Measurements from ENCODE around the gene FOXJ1. TPM values are rescaled to one million over a fixed set of nuclear protein-coding genes. Genes with fewer than 3 reads are reported as not detected.

FOXJ1 gene
- total RNA-seq, 1 donor from 2014 or later: not detected

- DNase-seq (ENCODE audit: low spot score): no peak
These were observed 20.0 kb upstream of the FOXJ1 start for GRCh38 chr17:76160896-76161528.

GRCh38 chr17:76159157-76159556 lies 18.1 kb upstream of the FOXJ1 start:
- no peak for DNase-seq (ENCODE audit: low spot score)

- DNase-seq (ENCODE audit: low spot score): no peak
These were observed 16.7 kb upstream of the FOXJ1 start for GRCh38 chr17:76157759-76158158.

- no peak for DNase-seq (ENCODE audit: low spot score)
These were observed 15.6 kb upstream of the FOXJ1 start for GRCh38 chr17:76156662-76156991.

GRCh38 chr17:76155988-76156661 lies 15.1 kb upstream of the FOXJ1 start:
- DNase-seq (ENCODE audit: low spot score): no peak

GRCh38 chr17:76154936-76155845 lies 14.1 kb upstream of the FOXJ1 start:
- no peak for DNase-seq (ENCODE audit: low spot score)

GRCh38 chr17:76154292-76154691 lies 13.2 kb upstream of the FOXJ1 start:
- DNase-seq (ENCODE audit: low spot score): no peak

- no peak for DNase-seq (ENCODE audit: low spot score)
These were observed 12.6 kb upstream of the FOXJ1 start for GRCh38 chr17:76153640-76154039.

GRCh38 chr17:76153202-76153601 lies 12.2 kb upstream of the FOXJ1 start:
- no peak for DNase-seq (ENCODE audit: low spot score)

GRCh38 chr17:76152591-76152990 lies 11.5 kb upstream of the FOXJ1 start:
- no peak for DNase-seq (ENCODE audit: low spot score)

GRCh38 chr17:76151896-76152454 lies 10.9 kb upstream of the FOXJ1 start:
- no peak for DNase-seq (ENCODE audit: low spot score)

- no peak for DNase-seq (ENCODE audit: low spot score)
These were observed 9.9 kb upstream of the FOXJ1 start for GRCh38 chr17:76150712-76151622.

GRCh38 chr17:76149214-76149613 lies 8.2 kb upstream of the FOXJ1 start:
- no peak for DNase-seq (ENCODE audit: low spot score)

GRCh38 chr17:76148015-76148326 lies 6.9 kb upstream of the FOXJ1 start:
- no peak for DNase-seq (ENCODE audit: low spot score)

GRCh38 chr17:76147211-76148014 lies 6.4 kb upstream of the FOXJ1 start:
- no peak for DNase-seq (ENCODE audit: low spot score)

- DNase-seq (ENCODE audit: low spot score): no peak
These were observed 5.2 kb upstream of the FOXJ1 start for GRCh38 chr17:76146053-76146851.

- DNase-seq (ENCODE audit: low spot score): no peak
These were observed 4.4 kb upstream of the FOXJ1 start for GRCh38 chr17:76145231-76146052.

- no peak for DNase-seq (ENCODE audit: low spot score)
These were observed 1.6 kb upstream of the FOXJ1 start for GRCh38 chr17:76142585-76143041.

- DNase-seq (ENCODE audit: low spot score): no peak
These were observed 1.1 kb upstream of the FOXJ1 start for GRCh38 chr17:76142039-76142584.
